ENCODE data around the gene KIF19. TPM values are rescaled to one million over a fixed set of nuclear protein-coding genes. Genes with fewer than 3 reads are reported as not detected.

The KIF19 gene
- total RNA-seq, 2 donors from 2014 or later, result 0.56 to 0.95 TPM

GRCh38 chr17:74317071-74317470 lies 9.0 kb upstream of the KIF19 start:
- no peaks in the 10 kb centered on the region for H3K36me3 ChIP-seq
- no peak for TF ChIP-seq CTCF (IDR thresholded peaks at IDR 0.05)
- no peak for ATAC-seq (ENCODE audit: insufficient number of reproducible peaks, low FRiP score, low read depth)

GRCh38 chr17:74318391-74318790 lies 7.6 kb upstream of the KIF19 start:
- Histone ChIP-seq H3K27me3 (replicated peaks; ENCODE audit: insufficient read depth) (no peaks in the 10 kb centered on the region), H3K4me1 (ENCODE audit: control insufficient read depth in 1 of 2, low read depth in 2 of 2) (no peaks in the 10 kb centered on the region), H3K36me3 (no peaks in the 10 kb centered on the region), H3K4me3 (no peak overlapping the region), H3K27ac (no peak overlapping the region), H3K9me3 (no peaks in the 10 kb centered on the region)
- DNase-seq (ENCODE audit: low spot score) (no peak), ATAC-seq (ENCODE audit: insufficient number of reproducible peaks, low FRiP score, low read depth) (no peak)
- TF ChIP-seq CTCF (IDR thresholded peaks at IDR 0.05), result no peak

More at GRCh38 chr17:74317071-74317470, 9.0 kb upstream of the KIF19 start:
- H3K4me3 ChIP-seq, result no peak overlapping the region
- no peak for DNase-seq (ENCODE audit: low spot score)
- H3K4me1 ChIP-seq (ENCODE audit: control insufficient read depth in 1 of 2, low read depth in 2 of 2), result no peaks in the 10 kb centered on the region
- no peaks in the 10 kb centered on the region for H3K9me3 ChIP-seq
- H3K27ac ChIP-seq, result no peak overlapping the region
- no peaks in the 10 kb centered on the region for H3K27me3 ChIP-seq (replicated peaks; ENCODE audit: insufficient read depth)

GRCh38 chr17:74324521-74324920 lies 1.5 kb upstream of the KIF19 start:
- Histone ChIP-seq H3K27me3 (replicated peaks; ENCODE audit: insufficient read depth) (no peaks in the 10 kb centered on the region), H3K9me3 (no peaks in the 10 kb centered on the region), H3K27ac (no peak overlapping the region), H3K36me3 (no peaks in the 10 kb centered on the region), H3K4me1 (ENCODE audit: control insufficient read depth in 1 of 2, low read depth in 2 of 2) (peaks cover 0 to 23% of the 10 kb centered on the region in 2 donors), H3K4me3 (no peak overlapping the region)
- TF ChIP-seq CTCF (IDR thresholded peaks at IDR 0.05), result no peak
- no peak for ATAC-seq (ENCODE audit: insufficient number of reproducible peaks, low FRiP score, low read depth)
- no peak for DNase-seq (ENCODE audit: low spot score)

- Histone ChIP-seq H3K27me3 (replicated peaks; ENCODE audit: insufficient read depth) (no peaks in the 10 kb centered on the region), H3K27ac (no peak overlapping the region), H3K9me3 (no peaks in the 10 kb centered on the region), H3K4me1 (ENCODE audit: control insufficient read depth in 1 of 2, low read depth in 2 of 2) (peaks cover 0 to 23% of the 10 kb centered on the region in 2 donors), H3K4me3 (peak overlapping the region; percentile 66), H3K36me3 (no peaks in the 10 kb centered on the region)
- no peak for TF ChIP-seq CTCF (IDR thresholded peaks at IDR 0.05)
- ATAC-seq (ENCODE audit: insufficient number of reproducible peaks, low FRiP score, low read depth) (no peak), DNase-seq (ENCODE audit: low spot score) (no peak)
These were observed 667 bp upstream of the KIF19 start for GRCh38 chr17:74325376-74325742.

GRCh38 chr17:74326506-74326905 lies 480 bp downstream of the KIF19 start:
- H3K4me1 ChIP-seq (ENCODE audit: control insufficient read depth in 1 of 2, low read depth in 2 of 2), result peaks cover 0 to 23% of the 10 kb centered on the region in 2 donors
- ATAC-seq (ENCODE audit: insufficient number of reproducible peaks, low FRiP score, low read depth) (no peak), DNase-seq (ENCODE audit: low spot score) (no peak)
- H3K27ac ChIP-seq, result no peak overlapping the region
- no peak for TF ChIP-seq CTCF (IDR thresholded peaks at IDR 0.05)
- no peaks in the 10 kb centered on the region for H3K36me3 ChIP-seq
- H3K4me3 ChIP-seq, result peak overlapping the region; percentile 66
- no peaks in the 10 kb centered on the region for H3K9me3 ChIP-seq
- H3K27me3 ChIP-seq (replicated peaks; ENCODE audit: insufficient read depth), result no peaks in the 10 kb centered on the region

Data from thoracic aorta (tissue), 2 donors.